Measurements from ENCODE around the gene KLK7.

GRCh38 chr19:51023946-51024345, 40.2 kb upstream of the KLK7 start:
- TF ChIP-seq YY1 (IDR thresholded peaks at IDR 0.05; ENCODE audit: insufficient read depth, insufficient read length) (no peak), SUZ12 (IDR thresholded peaks at IDR 0.05; ENCODE audit: extremely low read depth, insufficient read depth, insufficient read length) (no peak)
